Measurements from ENCODE around the gene OR6C70.
"Not testable (repeated sequence)": the region's sequence is repeated elsewhere in the genome, so short reads cannot be mapped to it uniquely, and the experiment has no call there.

Gene OR6C70

DNA sequence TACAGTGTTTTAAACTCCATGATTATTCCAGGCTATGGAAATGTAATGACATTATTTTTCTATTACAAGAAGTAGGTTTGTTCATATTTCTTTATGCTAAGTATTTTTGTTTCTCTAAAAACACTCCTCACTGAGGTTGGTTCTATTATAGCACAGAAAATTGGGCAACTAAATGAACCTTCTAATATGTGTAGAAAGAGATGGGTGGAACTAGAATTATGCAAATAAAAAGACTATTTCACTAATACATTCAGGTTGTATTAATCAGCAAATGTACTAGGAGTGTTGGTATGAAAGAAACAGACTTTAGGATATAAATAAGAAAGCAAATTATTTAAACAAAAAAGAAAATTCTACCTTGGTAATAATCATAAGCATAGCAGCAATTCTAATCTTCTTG is 21.1 kb downstream of the OR6C70 start:
- TF ChIP-seq, protein P1, sequence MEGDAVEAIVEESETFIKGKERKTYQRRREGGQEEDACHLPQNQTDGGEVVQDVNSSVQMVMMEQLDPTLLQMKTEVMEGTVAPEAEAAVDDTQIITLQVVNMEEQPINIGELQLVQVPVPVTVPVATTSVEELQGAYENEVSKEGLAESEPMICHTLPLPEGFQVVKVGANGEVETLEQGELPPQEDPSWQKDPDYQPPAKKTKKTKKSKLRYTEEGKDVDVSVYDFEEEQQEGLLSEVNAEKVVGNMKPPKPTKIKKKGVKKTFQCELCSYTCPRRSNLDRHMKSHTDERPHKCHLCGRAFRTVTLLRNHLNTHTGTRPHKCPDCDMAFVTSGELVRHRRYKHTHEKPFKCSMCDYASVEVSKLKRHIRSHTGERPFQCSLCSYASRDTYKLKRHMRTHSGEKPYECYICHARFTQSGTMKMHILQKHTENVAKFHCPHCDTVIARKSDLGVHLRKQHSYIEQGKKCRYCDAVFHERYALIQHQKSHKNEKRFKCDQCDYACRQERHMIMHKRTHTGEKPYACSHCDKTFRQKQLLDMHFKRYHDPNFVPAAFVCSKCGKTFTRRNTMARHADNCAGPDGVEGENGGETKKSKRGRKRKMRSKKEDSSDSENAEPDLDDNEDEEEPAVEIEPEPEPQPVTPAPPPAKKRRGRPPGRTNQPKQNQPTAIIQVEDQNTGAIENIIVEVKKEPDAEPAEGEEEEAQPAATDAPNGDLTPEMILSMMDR (IDR thresholded peaks at IDR 0.05; ENCODE audit: insufficient read depth, low read length, missing control alignments) = no peak
- CTCF ChIA-PET = no interaction called here
- DNase-seq (ENCODE audit: low read depth, low spot score) = no peak
- no peak overlapping the region for H3K4me3 ChIP-seq (ENCODE audit: low read depth, low read length)
- POLR2A ChIA-PET = no interaction called here

DNA sequence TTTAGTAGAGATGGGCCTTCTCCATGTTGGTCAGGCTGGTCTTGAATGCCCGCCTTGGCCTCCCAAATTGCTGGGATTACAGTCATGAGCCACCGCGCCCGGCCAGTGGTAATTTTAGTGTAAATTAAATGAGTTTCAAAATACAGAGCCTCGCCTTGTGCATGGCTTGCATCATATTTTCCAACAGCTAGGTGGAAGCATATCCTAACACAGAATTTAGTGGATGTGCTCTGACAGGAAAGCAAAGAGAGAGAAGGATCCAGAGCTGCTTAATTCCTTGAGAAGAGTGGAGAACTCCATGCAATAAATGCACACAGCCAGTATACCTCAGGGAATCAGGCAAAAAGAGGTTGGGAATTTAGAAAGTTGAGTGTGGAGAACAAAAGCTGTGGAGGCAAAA is 23.6 kb downstream of the OR6C70 start:
- TF ChIP-seq, protein P1 (IDR thresholded peaks at IDR 0.05; ENCODE audit: insufficient read depth, low read length, missing control alignments) = no peak
- no peak overlapping the region for H3K4me3 ChIP-seq (ENCODE audit: low read depth, low read length)
- no peak for DNase-seq (ENCODE audit: low read depth, low spot score)
- ChIA-PET CTCF (no interaction called here), POLR2A (no interaction called here)

- no peak overlapping the region for H3K4me3 ChIP-seq (ENCODE audit: low read depth, low read length)
- TF ChIP-seq, protein P1 (IDR thresholded peaks at IDR 0.05; ENCODE audit: insufficient read depth, low read length, missing control alignments) = no peak
- ChIA-PET CTCF (no interaction called here), POLR2A (no interaction called here)
- DNase-seq (ENCODE audit: low read depth, low spot score) = no peak
Measured at GRCh38 chr12:55445357-55445756, 24.6 kb downstream of the OR6C70 start.

- DNase-seq (ENCODE audit: low read depth, low spot score) = no peak
- no peak within 1 kb of the TSS for H3K4me3 ChIP-seq (ENCODE audit: low read depth, low read length)
- POLR2A ChIA-PET = no interaction called here
- TF ChIP-seq, protein P1 (IDR thresholded peaks at IDR 0.05; ENCODE audit: insufficient read depth, low read length, missing control alignments) = no peak
- CTCF ChIA-PET = no interaction called here
Measured at GRCh38 chr12:55443776-55444175, 26.2 kb downstream of the OR6C70 start, which contains the start of gene OR6C2. OR6C2 (plus strand) TSS chr12:55444076; CDS start chr12:55452214, 8,138 bp downstream.

- POLR2A ChIA-PET; DNase-seq (ENCODE audit: low read depth, low spot score); CTCF ChIA-PET; H3K4me3 ChIP-seq (ENCODE audit: low read depth, low read length): not testable (repeated sequence)
Measured at GRCh38 chr12:55441233-55441632, 28.7 kb downstream of the OR6C70 start.

- DNase-seq (ENCODE audit: low read depth, low spot score) = no peak
- ChIA-PET CTCF (no interaction called here), POLR2A (no interaction called here)
- no peak overlapping the region for H3K4me3 ChIP-seq (ENCODE audit: low read depth, low read length)
- TF ChIP-seq, protein P1 (IDR thresholded peaks at IDR 0.05; ENCODE audit: insufficient read depth, low read length, missing control alignments) = no peak
Measured at GRCh38 chr12:55428331-55429243, 41.4 kb downstream of the OR6C70 start.

- TF ChIP-seq, protein P1 (IDR thresholded peaks at IDR 0.05; ENCODE audit: insufficient read depth, low read length, missing control alignments) = no peak
- H3K4me3 ChIP-seq (ENCODE audit: low read depth, low read length) = no peak within 1 kb of the TSS
- CTCF ChIA-PET = no interaction called here
- DNase-seq (ENCODE audit: low read depth, low spot score) = no peak
- POLR2A ChIA-PET = no interaction called here
Measured at GRCh38 chr12:55425954-55426353, 44.0 kb downstream of the OR6C70 start, which contains the start of gene OR6C76. OR6C76 (plus strand) TSS chr12:55426254; CDS start chr12:55426254, 0 bp downstream.
